Nucleus accumbens (tissue), 56 donors: ENCODE measurements around the gene AUTS2.

Source experiments
- DNase-seq, 56 donors: peaks; one replicate each; lab custom pipeline; 2025; lab: John Stamatoyannopoulos, UW

Gene AUTS2

DNA sequence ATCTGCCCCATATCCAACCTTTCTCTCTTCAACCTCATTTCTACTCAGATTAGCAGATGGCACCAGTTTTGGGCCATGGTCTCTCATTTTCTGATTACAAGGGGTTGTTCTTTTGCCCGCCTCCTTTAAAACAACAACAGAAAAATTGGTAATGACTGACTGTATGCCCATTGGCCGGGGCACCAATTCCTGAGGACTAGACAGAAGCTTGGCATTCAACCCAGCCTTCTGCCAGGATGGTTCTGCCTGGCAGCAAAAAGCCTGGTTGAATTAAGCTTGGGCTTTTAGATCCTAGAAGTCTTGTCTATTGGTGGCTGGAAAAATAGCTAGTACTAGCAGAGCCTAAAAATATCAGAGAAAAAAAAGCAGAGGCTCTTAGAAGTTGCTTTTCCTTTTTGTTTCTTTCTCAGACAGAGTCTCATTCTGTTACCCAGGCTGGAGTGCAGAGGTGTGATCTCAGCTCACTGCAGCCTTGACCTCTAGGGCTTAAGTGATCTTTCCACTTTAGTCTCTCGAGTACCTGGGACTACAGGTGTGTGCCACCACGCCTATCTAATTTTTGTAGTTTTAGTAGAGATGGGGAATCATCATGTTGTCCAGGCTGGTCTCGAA is 402.6 kb downstream of the AUTS2 start:
- DNase-seq, result peak in 3 of 56 donors; percentile 1 to 3 (median 1)

DNA sequence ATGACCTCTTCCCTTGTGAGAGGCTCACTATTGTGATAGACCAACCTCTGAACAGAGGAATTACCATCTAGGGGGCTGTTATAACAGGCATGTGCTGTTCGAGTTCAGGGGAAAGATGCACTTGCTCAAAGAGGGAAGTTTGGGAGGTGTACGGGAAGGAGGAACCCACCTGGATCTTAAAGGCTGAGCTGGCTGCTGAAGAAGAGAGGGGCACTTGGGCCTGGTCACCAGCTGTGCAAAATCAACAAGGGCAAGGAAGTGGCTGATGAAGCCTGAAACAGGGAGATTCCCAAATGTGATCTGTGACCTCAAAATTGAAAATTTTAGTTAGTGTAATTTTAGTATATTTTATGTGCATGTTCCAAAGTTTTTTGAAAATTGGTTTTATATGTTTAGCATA is 407.2 kb downstream of the AUTS2 start:
- no peak for DNase-seq

DNA sequence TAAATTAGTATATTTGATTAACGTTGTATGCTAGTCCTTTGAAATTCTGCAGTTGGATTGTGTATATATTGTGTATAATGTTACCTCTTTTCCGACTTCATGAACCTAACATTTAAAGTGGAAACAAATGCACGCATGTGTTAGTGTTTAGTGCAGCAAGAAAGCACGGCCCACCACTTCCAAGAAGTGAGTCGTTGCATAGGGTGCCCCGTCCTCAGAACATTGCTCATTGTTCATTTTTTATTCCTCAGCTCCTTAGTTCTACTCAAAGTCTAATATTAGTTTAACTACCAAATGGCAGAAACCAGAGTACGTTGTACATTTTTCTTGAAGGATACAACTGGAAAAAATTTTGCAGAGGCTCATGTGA is 407.6 kb downstream of the AUTS2 start:
- no peak for DNase-seq

DNA sequence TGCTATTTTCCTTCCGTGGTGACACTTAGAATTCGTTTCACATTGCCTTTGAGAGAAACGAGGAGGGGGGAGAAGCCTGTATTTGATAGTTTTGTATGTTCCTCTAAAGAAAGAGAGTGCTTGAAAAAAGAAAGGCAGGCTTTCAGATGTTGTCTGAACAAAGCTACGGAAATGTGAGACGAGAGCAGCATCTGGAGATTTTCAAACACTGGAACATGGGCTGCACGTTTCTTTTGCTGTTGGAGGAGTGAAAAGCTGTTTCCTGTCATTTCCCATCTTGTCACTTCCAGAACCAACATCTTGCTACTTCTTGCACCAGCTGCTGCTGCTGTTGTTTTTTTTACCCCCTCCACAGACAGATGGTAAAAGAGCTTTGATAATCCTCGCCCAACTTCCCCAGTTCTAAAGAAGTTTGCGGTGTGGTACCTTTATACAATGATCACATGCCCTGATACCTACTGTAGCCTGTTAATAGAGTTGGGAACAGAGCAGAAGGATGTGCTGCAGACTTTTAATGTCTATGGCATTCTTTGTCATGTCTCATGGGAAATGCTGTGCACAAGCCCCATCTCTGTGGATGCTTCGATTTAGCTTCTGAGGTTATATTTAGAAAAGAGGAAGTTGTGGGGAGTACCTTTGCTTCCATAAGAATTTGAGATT is 408.1 kb downstream of the AUTS2 start:
- no peak for DNase-seq

DNA sequence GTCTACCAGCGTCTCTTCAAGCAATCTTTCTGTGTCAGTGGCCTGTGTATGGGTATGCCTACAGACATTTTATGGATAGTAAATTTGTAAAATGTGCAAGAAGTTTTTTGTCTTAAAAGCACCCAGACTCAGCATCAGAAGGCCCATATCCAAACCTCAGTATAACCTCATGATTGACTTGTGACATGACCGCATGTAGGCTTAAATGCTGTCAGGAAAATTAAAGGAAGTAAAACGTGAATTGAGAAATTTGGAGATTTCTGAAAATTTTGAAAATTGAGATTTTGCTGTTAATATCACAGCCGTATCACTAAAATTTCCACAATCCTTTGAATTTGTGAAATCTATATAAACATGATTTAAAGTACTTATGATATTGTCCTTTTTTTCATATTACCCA is 410.2 kb downstream of the AUTS2 start:
- DNase-seq, result no peak

DNA sequence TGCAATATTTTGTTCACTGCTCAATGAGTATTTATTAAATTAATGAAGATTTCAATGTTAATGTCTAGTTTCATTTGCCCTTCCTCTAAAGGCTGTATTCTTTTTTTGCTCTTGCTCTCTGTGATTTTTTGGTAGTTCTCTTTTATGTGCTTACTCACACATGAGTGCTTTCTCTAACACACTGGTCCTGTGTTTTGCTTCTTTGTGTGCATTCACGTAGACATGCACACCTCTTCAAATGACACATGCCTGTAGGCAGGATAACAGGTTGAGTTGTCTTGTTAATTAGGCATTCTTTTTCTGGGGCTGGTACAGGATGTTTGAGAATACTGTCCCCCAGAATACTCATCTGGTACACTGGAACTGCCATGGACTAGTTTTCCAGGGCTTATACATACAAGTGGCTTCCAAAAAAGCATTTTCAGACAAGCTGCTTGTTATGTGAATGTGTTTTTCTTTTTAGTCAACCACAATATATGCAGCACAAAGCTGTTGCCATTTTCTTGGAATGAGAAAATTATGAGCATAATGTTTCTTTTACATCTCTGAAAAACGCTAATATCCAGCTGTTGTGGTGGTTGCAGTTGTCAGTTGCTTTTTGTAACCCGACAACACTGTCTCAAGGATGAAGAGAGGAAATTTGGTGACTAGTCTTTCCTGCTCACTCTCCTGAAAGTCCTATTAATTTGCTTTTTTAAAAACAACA is 416.4 kb downstream of the AUTS2 start:
- DNase-seq, result no peak

DNA sequence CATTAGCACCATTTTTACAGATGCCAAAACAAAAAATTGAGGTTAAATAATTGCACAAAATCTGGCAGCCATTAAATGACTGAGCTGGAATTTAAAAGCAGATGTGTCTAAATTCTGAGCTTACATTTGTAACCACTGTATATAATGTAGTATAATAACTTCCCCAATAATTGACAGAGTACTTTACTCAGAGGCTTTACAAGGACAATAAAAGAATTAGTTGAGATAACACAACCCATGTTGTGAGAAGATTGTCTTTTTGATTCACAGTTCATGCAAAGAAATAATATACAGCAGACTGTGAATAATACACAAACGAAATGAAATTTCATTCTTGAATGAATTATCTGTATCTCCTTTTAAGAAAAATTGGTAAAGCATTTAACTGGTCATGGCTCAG is 417.1 kb downstream of the AUTS2 start:
- no peak for DNase-seq

DNA sequence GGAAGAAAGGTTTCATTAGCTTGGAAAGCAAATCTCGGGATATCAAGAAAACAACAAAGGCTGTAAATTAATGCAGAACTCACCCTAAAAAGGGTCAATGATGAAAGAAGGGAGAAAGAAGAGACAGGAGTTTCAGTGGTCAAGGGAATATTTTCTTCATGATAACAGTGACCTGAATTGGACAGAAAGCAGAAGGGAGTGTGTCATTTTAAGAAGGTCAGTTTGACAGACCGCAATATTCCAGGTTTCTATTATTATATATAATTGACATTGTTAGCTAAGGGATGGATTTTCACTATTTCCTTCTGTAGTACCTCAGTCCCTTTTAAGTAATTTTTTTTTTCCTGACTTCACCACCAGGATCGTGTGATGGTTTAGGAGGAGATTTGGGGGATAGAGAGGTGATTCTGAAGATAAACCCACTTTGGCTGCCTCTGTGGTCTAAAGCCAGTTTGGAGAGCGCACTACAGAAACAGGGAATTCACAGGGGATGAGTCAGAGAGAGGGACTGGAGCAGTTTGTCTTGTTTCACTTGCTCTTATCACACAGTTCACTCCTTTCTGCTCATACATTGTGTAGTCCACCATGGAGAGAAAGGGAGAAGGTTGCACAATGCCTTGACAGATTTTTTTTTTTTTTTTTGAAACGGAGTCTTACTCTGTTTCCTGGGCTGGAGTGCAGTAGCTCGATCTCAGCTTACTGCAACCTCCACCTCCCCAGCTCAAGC is 417.9 kb downstream of the AUTS2 start:
- DNase-seq, result no peak

DNA sequence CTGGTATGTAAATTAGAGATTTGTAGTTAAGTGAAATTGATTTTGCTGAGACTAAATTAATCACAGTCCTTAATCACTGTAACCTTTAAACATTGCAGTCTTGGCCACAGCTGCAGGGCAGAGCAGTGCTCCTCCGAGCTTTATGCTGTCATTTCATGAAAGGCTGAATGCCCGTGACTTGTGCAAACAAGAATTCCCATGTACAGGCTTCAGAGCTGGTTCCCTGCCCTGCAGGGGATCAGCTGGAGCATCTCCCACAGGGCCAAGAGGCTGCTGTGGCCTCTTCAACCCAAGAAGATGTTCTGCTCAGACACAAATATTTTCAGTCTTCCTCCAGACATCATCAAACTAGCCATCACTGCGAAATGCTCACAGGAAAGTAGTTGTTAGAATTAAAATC is 419.1 kb downstream of the AUTS2 start:
- no peak for DNase-seq

DNA sequence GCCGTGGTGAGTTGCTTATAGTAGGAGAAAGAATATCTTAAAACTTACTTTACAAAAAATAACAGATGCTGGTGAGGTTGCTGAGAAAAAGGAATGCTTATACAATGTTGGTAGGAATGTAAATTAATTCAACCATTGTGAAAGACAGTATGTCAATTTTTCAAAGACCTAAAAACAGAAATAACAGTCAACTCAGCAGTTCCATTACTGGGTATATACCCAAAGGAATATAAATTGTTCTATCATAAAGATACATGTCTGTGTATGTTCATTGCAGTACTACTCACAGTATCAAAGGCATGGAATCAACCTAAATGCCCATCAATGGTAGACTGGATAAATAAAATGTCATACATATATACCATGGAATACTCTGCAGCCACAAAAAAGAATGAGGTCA is 420.4 kb downstream of the AUTS2 start:
- no peak for DNase-seq

DNA sequence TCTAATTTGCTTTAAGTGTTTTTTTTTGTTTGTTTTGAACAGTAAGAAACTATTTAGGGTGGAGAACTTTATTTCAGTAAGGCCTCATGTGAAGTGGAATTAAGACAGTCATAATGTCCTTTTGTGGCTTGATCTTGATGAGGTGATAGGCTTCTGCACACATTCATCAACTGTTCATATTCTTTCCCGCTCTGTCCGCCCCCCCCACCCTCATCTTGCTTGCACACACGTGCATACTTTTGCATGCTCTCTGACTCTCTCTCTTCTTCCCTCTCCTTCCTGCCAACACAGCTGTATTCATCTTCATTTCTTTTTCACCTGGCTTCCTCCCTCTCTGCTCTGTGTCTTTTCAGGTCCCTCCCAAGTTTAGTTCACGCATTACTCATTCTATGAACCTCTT is 429.6 kb downstream of the AUTS2 start:
- no peak for DNase-seq

DNA sequence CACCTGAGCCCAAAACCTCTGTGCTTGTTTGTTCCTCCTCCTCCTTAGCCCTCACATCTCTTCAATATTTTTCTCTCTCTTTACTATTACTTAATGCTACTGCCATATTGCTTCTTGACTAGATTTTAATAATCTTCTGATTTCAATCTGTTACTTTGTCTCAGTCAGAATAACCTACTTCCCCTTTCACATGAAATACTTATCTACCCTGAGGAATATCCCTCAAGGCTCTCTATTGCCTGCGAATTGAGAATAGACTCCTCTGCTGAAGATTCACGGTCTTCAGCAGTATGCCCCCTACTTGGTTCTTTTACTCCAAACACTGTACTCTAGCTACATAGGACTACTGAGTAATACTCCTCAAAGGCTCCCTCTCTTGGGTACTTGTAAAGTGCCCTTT is 430.3 kb downstream of the AUTS2 start:
- DNase-seq, result no peak

DNA sequence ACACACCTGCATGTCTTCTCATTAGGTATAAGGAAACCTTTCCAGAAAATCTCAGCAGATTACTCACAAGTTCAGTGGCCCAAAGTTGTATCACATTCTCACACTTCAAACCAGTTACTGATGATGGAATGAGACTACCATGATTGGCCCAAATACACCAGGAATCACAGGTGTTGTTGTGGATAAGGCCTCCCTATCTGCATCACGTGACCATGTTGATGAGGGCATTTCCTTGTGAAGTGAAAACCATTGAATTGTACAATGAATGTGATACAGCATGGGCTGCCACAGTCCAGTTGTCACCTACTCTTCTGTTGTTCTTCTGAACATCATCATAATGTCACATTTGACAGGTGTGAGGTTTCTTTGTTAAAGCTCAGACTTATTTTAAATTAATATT is 431.7 kb downstream of the AUTS2 start:
- DNase-seq, result no peak

DNA sequence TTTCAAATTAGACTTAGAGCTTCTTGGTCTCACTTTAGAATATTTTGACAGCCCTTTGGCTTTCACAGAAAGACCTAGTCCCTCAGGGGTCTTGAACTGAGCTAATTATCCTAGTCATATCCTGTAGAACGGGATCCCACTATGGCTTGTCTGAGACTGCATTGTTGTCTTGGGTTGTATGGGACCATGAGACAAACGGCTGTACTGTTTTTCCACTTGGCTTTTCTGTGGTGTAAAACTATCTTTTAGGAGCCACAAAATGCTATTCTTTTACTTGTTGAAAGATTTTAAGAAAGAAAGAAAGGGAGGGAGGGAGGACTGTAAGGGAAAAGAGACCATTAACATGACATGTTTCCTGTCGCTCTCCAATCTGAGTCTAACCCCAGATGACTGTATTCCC is 432.5 kb downstream of the AUTS2 start:
- DNase-seq, result no peak

DNA sequence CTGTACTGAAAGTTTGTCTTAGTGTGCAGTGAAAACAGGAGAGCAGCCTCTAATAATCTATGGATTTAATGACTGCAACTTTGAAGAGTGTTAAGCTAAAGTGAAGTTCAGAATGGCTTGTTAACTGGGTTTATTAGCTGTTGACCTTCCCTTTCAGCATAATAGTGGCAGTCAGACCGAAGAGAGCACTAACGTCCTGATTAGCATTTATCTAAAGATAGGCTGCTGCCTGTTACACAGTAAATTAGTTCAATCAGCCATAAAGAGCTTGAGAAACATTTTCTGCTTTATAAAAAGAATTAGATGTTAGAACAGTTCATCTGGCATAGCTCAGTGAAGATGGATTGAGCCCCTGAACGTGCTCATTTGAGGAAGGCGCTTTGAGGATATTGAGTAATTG is 433.0 kb downstream of the AUTS2 start:
- DNase-seq, result no peak

DNA sequence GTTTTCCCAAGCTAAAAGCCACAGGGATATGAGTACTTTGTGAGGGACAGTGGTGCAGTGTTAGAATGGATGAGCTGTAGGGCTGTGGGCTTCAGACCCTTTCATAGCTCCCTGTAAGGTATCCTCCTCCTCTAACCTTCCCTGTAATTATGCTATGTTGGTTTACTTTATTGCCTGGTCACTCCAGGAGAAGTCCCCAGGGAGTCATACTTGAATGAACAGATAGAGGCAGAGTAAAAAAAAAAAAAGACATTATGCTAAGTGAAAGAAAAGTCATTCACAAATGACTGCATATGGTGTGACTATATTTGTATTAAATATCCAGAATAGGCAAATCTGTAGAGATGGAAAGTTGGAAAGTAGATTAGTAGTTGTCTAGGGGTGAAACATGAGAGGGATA is 434.4 kb downstream of the AUTS2 start:
- no peak for DNase-seq

DNA sequence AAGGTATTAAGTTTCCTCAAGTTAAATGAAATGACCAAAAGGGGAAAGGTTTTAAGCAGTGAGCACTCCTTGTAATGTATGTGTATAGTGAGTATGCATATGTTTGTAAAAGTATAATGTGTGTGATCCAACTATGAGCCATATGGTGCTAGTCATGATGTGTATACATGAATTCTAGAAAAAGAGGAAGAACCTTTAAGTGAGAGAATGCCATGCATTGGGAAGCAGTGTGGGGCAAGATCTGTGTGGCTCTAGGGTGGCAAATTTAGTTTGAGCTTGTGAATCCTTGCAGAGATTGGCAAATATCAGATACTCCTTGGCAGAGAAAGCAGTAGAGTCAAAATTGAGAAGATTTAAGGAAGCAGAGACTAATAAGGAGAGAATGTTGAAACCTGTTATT is 435.0 kb downstream of the AUTS2 start:
- DNase-seq, result no peak

DNA sequence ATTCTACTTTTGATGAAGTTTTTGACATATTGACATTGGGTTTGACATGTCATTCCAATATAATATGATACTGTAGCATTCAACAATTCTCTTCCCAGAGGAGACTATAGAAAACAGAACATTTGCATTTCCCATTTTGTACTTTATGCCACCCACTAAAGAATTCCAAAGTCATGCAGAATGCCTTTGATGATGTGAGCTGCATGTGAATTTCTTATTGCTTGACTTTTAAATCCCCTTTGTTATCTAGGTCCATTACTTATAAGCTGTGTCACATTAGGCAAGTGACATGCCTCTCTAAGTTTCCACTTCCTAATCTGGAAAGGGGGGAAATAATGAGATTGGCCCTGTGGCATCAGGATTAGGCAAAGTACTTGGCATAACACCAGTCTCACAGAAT is 436.7 kb downstream of the AUTS2 start:
- no peak for DNase-seq

DNA sequence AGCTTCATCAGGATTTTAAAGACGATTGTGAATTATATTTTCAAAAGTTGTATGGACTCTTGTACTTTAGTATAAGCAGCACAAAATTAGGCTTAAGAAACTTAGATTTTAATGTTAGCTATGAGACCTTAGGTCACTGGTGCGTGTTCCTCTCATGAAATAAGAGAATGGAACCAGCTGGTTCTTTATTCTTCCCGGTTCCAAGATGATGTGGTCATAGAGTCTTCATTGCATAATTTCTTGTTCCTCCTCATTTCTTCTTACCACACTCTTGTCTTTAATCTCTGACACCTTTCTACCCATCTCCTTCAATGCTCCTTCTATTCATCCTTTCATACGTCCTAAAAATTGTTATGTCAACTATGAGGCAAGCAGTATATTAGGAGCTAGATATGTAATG is 437.2 kb downstream of the AUTS2 start:
- DNase-seq, result no peak

DNA sequence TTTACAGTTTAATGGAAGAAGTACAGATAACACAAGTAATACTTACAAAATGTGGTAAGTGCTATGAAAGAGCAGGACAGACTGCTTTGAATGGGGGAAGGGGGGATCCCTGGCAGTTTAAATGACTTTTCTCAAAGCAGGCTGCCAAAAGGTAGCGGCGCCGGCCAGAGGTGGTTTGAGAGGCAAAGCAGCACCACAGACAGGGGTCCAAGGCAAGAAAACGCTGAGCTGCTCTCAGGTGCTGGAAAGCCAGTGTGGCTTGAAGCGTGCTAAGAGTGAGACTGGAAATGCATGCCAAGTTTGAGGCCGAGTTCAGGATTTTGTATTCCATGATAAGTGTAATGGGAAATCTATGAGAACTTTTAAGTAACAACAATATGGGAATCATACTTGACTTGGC is 437.7 kb downstream of the AUTS2 start:
- DNase-seq, result no peak

DNA sequence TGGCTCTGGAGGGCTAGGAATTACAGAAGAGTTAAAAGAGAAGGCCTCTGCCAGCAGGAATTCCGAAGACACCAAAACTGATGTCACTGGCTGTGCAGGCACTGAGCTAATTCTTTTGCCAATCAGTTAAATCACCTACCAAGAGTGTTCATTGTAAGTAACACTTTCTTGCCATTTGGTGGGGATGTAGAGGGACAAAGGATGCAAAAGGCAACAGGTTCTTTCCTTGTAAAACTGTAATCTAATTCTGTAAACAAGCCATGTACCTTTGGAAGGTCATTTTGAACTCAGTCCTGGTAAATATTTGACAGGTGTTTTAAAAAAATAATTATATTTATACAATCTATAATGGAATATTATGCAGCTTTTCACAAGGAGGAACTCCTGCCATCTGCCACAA is 438.4 kb downstream of the AUTS2 start:
- DNase-seq, result no peak
